GM12864 (cell line): ENCODE data around the gene TMEM120B.
"Not testable (repeated sequence)": the region's sequence is repeated elsewhere in the genome, so short reads cannot be mapped to it uniquely, and the experiment has no call there.

Source experiments
- DNase-seq: peaks from one replicate; pipeline ENCODE4 v3.0.0-alpha.2; 2011; ENCODE audit warnings: low read depth
- H3K4me3 ChIP-seq: 2 replicates; pipeline ENCODE4 v1.5.1; 2011; ENCODE audit warnings: mild to moderate bottlenecking, low read depth, low read length, control low read depth
- TF ChIP-seq, protein P1 (sequence below): IDR thresholded peaks from 2 replicates; pipeline ENCODE4 v1.5.1; 2011; ENCODE audit warnings: low read depth, mild to moderate bottlenecking, moderate library complexity, low read length, control low read depth, inconsistent platforms; ENCODE audit errors: missing control alignments

TMEM120B gene

GRCh38 chr12:121701667-121702277, 10.8 kb upstream of the TMEM120B start:
- no peak overlapping the region for H3K4me3 ChIP-seq
- TF ChIP-seq, protein P1, sequence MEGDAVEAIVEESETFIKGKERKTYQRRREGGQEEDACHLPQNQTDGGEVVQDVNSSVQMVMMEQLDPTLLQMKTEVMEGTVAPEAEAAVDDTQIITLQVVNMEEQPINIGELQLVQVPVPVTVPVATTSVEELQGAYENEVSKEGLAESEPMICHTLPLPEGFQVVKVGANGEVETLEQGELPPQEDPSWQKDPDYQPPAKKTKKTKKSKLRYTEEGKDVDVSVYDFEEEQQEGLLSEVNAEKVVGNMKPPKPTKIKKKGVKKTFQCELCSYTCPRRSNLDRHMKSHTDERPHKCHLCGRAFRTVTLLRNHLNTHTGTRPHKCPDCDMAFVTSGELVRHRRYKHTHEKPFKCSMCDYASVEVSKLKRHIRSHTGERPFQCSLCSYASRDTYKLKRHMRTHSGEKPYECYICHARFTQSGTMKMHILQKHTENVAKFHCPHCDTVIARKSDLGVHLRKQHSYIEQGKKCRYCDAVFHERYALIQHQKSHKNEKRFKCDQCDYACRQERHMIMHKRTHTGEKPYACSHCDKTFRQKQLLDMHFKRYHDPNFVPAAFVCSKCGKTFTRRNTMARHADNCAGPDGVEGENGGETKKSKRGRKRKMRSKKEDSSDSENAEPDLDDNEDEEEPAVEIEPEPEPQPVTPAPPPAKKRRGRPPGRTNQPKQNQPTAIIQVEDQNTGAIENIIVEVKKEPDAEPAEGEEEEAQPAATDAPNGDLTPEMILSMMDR = no peak
- no peak for DNase-seq

- H3K4me3 ChIP-seq = no peak overlapping the region
- DNase-seq = no peak
- TF ChIP-seq, protein P1 = no peak
These were observed 9.6 kb upstream of the TMEM120B start for GRCh38 chr12:121702944-121703343.

DNA sequence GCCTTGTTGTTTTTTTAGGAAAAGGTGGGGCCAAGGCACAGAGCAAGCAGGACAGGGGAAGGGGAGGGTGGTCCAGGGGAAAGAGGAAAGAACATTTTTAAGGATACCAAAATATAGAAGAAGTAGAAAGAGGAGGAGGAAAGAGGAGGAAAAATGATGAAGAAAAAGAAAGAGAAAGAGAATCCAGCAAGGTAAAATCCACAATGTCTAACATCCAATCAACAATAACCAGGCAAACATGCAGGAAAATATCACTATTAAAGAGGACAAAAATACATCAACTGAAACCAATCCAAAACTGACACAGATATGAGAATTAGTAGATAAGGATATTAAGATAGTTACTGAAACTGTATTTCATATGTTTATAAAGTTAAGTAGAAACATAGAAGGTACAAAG, 7.0 kb upstream of the TMEM120B start:
- H3K4me3 ChIP-seq = no peak overlapping the region
- DNase-seq = no peak
- TF ChIP-seq, protein P1 = no peak

DNA sequence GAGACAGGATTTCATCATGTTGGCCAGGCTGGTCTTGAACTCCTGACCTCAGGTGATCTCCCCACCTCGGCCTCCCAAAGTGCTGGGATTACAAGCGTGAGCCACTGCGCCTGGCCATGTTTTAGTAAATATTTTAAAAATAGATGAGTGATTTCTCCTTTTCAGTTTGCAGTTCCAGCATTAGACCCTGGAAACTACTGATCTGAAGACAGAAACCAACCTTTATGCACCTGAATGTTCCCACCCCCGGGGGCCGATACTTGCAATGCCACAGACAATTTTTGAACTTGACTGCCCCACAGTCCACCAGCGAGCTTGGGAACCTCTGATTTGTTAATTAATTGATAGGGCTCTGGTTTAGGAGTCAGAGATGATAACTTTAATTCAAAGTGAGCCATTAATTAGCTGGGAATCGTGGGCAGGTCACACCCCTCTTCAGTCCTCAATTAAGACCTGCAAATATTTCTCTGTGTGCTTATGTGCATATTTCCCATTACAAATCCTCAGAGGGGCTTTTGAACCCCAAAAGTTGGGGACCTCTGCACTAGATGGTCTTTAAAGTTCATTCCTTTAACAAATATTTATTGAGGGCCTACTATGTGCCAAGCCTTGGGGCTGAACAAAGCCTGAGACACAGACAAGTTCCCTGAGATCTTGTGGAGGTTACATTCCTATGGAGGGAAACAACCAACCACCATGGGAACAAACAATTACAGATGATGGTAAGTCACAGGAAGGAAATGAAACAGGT, 4.1 kb upstream of the TMEM120B start:
- H3K4me3 ChIP-seq = no peak overlapping the region
- DNase-seq = peak; percentile 53
- TF ChIP-seq, protein P1 = no peak

DNA sequence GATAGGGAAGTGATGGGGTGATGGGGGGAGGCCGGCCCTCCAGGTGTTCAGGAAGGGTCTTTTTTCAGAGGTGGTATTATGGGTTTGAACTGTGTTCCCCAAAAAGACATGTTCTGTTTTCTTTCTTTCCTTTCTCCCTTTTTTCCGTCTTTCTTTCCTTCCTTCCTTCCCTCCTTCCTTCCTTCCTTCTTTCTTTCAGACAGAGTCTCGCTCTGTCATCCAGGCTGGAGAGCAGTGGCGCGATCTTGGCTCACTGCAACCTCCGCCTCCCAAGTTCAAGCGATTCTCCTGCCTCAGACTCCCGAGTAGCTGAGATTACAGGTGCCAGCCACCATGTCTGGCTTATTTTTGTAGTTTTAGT, 3.5 kb upstream of the TMEM120B start:
- not testable (repeated sequence) for DNase-seq, H3K4me3 ChIP-seq

GRCh38 chr12:121709478-121709961, 3.0 kb upstream of the TMEM120B start:
- TF ChIP-seq, protein P1 = no peak
- DNase-seq = no peak

GRCh38 chr12:121711361-121712189, 977 bp upstream of the TMEM120B start:
- TF ChIP-seq, protein P1 = no peak
- DNase-seq = no peak
- H3K4me3 ChIP-seq = peak overlapping the region; percentile 99

More at GRCh38 chr12:121709478-121709961, 3.0 kb upstream of the TMEM120B start:
- no peak overlapping the region for H3K4me3 ChIP-seq
